GM21447 (cell line): ENCODE measurements around the gene GMNC.
A peak's percentile ranks its signal among the peaks of the same experiment; 100 is the strongest.
"Not testable (repeated sequence)": the region's sequence is repeated elsewhere in the genome, so short reads cannot be mapped to it uniquely, and the experiment has no call there.

Experiments
- ATAC-seq: cut with Tn5 transposase; IDR thresholded peaks from one replicate; pipeline ENCODE4 v1.9.1; 2021; ENCODE audit not compliant: unreplicated experiment

The GMNC gene, protein sequence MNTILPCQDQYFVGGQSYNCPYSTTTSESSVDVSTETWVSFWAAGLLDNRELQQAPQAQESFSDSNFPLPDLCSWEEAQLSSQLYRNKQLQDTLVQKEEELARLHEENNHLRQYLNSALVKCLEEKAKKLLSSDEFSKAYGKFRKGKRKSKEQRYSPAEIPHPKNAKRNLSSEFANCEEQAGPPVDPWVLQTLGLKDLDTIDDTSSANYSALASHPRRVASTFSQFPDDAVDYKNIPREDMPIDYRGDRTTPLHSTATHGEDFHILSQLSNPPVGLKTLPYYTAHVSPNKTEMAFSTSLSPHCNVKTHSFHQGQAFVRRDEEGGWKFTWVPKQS

DNA sequence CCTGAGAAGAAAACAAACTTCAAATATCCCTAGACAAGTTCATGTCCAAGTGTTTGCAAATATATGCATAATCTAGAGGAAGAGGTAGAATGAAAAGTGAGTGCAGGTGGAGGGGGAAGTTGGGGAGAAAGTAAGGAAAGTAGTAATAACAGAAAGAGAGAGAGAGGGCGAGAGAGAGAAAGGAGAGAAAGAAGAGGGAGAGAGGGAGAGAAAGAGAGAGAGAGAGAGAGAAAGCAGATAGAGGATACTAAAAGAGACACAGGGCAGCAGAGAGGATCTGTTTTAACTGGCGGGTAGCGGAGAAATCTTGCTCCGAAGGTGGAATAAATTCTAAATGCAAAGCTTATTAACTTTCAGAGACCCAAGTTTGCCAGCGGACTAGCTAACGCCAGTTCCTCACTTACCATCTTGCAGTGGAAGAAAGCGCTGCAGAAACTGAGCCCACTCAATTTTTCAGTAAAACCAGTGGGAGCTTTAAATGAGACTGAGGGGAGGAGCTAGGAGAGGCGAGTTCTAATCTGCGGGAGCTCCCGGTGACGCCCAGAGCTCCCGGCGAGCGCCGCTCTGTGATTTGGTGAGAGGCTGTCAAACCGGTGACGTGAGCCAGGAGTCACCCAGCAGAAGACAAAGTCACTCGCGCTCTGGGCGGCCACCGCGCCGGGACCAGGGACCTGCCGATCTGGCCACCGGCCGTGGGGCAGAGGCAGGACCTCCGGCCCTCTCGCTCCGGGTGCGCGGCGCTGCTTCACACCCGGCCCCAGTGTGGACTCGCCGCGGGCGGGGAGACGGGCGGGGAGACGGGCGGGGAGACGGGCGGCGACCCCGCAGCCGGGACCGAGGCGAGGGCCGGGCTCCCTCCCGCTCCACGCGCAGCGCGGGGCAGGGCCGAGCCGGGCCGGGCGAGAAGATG is at the start of gene GMNC:
Gene GMNC, minus strand, starts transcription at position 486 of the 910 bp plus-strand sequence. Its CDS starts 79 bp downstream, at position 407.
- ATAC-seq = peak; percentile 89

DNA sequence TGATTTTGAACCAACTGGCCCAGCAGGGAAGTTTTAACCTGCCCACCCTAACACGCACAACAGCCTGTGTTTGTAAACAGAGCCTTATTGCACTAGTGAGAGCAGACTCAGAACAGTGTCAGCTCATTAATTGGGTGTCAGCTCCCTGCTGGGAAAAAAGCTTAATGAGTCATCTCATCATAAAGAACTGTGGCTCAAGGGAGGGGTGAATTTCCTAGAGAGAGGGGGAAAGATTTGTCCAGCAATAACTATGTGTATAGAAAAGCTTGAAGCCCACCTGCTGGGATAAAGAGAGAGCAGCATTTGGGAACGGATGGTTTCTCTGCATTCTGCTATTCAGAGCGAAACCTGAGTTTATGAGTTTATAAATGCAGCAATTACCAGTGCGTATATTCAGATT is 48.9 kb upstream of the GMNC start:
- ATAC-seq = no peak

DNA sequence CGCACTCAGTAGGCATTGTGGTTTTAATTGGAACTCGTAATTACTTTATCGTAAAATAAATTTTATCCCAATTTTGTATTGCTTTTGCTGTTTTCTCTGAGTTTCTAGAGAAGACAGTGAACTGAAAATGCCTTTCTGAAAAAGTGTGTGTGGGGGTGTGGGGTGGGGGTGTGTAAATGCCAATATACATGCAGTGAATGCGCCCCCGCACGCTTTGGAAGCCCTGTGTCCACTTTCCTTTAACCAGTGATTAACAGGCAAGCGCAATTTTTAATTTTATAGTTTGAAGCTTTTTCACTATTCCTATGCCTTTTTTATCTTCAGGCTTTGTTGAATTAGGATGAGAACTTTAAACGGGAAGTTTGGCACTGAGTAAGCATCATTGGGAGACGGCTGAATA is 47.4 kb upstream of the GMNC start:
- ATAC-seq = no peak

DNA sequence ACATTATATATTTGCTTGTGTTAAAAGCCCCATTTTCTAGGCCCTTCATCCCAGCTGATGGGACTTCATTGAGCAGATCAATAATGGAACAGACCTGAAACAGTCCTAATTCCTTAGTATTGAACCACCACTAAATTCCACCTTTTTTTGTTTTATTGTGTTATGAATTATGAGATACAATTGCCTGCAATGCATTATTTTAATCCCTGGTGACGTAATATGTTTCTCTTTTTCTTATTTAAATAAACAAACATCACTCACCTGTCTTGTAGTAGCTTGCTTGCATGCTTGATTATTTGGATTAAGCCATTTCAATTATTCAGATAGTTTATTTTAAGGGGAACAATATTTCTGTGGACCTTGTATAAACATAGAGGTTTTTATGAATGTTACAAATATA is 40.7 kb upstream of the GMNC start:
- ATAC-seq = no peak

DNA sequence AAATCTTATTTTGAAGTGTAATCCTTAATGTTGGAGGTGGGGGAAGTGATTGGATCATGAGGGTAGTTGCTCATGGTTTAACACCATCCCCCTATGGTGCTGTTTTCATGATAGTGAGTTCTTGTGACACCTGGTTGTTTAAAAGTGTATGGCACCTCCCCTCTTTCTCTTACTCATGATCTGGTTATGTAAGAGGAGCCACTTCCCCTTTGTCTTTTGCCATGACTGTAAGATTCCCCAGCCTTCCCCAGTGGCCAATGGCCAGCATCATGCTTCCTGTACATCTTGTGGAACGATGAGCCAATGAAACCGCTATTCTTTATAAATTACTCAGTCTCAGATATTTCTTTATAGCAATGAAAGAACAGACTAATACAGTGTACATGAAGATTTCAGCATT is 39.8 kb upstream of the GMNC start:
- no peak for ATAC-seq

DNA sequence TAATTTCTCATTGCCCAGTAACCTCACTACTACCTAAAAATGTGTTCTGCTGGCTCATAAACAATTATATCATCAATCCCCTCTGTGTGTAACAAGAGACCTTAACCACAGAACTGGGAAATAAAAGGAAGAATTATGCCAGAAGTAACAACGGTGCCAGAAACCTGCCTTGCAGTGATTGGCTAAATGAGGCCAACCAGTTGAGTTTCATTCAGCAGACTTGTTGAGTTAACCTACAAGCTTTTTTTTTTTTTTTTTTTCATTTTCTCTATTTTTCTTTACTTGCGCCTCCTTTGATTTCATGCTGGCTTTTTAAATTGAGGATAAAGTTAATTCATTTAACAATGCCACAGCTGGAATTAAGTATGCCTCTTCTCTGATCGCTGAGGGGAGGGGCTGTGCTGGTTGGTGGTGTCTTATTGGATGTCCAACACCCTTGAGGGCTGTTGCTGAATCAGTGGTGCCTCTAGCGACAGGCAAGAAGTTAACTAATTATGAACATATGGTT is 30.0 kb upstream of the GMNC start:
- no peak for ATAC-seq

DNA sequence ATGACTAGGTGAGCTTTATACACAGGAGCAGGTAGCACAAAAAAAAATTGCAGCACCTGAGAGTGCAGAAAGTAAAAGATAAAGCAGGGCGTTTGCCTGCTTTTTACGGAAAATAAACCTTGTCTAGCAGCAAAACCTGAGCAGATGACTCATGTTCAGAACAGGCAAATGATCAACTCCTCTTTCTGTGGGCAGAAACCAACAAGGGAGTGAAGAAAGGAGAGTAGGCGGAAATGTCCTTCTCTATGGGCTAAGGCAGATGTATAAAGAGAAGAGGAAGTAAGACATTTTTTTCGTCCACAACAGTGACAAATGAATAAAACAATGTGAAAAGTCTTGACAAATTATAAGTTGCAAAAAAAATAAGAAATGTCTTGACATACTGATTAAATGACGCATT is 24.5 kb upstream of the GMNC start:
- ATAC-seq = no peak

DNA sequence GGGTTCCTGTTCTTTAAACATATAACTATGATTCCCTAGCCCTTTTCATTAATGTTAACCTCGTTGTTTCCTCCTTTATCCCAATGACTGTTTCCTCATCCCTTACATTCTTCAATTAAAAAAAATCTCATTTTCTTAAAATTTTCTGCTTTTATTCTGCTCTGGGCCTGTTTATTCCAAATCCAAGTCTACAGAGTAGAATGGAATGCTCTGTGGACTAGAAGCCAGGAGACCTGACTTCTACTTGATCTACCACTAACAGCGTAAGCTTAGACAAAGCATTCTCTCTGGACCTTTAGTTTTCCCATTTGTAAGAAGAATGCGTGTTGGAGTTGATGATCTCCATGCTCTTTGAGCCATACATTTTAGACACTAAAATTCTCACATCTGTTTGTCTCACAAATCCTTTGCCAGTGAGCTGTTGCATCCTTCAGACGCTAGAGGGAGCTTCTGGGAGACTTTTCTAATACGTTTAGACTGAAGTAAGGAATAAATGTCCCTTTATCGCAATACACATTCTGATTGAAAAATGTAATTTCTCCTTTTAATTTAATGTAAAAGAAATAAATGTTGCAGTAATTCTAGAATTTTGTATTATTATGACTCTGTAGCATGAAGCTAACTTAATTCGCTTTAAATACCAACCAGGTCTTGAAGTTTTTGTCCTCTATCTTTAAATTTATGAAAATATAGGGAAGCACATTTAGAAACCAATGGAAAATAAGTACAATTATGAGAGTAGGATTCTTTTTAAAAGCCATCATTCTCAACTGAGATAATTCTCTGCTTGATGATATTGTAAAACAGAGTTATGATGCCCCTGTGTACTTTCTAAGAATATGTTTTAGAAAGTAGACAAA is 21.7 kb upstream of the GMNC start:
- peak; percentile 83 for ATAC-seq

DNA sequence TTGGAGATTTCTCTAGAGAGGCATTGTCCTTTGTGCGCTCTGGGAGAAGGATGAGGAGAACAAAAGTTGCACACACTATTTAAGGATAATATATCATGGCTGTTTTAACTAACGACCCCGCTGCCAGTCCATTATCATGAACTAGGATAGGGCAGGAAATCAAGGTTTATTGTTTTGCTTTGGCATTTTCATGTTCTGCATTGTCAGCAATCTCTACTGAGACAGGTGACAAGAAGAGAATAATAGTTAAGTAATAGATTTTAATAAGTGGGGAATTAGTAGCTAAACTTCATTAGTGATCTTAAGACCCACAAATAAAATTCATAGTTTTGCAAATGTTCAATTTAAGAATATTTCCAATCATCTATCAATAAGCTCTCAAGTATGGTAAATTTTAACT is 20.6 kb upstream of the GMNC start:
- no peak for ATAC-seq

DNA sequence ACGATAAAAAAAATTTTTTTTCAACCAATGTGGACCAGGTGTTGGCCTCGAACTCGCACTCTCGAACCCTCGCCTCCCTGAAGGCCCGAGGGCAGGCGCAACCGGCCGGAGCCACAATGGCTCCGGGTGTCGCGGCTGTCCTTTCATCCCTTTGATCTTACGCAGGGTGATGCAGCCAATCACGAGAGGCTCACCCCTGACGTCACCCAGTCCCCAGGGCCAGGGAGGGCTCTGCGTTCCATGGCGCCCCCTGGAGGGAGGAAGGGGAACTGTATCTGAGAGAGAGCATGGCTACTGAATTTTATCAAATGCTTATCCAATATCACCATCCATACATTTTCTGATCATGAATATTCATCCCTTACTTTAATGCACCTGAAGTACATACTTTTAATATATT is 15.4 kb upstream of the GMNC start:
- no peak for ATAC-seq

DNA sequence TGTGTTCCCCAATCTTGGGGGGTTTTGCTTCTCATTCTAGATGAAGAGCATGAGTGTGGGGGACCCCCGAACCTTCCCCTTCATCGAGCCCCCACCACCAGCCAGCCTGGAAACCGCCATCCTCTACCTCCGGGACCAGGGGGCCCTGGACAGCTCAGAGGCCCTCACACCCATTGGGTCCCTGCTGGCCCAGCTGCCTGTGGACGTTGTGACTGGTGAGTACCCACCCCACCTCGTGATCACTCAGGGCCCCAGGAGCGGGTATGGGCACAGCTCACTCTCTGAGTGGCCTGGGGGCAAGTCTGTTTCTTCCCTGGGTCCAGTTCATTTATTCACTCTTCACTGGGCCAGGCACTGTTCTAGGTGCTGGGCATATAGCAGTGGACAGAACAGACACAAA is 13.9 kb upstream of the GMNC start:
- ATAC-seq = not testable (repeated sequence)

DNA sequence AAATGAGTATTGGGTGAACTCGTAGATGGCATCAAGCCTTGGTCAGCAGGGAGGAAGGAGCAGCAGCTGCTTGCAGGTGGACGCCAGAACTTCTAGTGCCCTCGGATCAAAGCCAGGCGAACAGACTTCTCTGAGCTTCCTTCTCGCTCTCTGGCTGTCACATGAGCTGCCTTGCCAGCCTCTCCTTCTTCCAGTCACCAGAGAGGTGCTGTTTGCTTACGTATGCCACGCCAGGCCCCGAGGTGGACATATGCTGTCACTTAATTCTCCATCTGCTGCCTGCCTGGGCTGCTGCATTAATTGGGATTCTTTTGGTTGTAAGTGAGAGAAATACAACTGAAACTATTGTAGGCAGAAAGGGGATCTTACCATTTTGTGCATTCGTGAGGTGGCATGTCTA is 12.6 kb upstream of the GMNC start:
- ATAC-seq = not testable (repeated sequence)

DNA sequence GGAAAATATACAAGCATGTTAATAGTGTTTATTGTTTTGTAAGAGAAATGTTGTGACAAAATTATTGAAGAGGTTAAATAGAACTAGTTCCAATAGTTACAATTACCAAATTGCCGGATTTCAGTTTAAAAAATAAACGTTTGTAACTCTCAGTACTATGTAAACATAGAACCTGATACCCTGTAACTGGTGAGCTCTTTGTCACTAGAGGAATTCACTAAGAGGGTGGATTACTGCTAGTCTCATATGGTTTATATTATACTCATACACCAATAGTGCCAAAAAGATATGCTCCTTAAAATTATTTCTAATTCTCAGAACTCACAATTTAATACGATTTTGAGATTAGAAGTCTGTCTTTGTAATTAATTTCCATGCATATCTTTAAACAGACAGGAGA is 7.6 kb upstream of the GMNC start:
- ATAC-seq = no peak

DNA sequence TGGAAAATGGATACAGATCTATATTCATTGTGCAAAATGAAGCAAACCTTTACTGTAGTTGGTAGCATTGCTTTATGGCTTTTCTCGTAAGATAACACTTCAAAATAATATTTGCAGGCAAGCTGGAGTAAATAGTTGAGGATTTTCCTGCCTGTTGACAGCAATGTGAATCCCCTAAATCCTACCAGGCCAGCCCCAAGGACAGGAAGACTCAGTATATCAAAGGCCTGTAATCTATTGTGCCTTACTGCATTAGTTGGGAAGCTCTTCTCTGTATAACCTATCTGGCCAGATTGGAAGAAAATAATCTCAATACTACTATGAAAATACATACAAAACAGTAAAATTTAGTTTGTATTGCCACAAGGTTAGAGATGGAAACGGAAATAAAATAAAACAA is 4.6 kb upstream of the GMNC start:
- no peak for ATAC-seq

DNA sequence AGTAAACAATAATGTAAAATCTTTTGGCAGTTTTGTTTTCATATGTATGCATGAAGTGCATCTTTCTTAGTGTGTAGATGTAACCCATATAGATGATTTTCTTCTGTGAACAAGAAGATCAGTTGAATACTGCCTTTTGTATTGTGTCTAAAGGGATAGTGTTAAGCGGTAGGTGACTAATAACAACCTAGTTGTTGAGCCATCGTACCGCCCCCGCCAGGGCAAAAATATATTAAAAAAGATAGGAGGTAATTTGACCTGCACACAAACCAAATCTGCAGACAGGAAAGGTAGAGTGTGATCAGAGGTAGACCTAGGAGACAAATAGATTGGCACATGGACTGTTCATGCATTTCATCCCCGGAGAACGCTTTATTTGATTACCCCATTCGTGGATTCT is 3.3 kb upstream of the GMNC start:
- no peak for ATAC-seq

DNA sequence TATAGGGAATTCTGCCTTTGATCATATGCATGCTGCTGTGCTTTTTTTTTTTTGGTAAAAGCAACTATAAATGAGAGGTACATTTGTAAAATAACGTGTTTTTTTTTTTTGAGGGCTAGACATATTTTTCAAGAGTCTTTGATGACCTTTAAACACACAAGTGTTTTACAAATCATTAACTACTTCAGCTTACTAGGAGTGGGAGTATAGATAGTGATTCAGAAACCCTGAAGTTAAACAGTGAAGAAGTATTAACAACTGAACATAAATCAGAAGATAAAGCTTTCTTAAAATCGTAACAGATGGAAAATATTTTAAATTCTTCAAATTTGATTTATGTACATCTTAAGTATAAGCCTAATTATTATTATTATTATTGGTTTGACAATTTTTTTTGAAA is 2.9 kb upstream of the GMNC start:
- no peak for ATAC-seq

DNA sequence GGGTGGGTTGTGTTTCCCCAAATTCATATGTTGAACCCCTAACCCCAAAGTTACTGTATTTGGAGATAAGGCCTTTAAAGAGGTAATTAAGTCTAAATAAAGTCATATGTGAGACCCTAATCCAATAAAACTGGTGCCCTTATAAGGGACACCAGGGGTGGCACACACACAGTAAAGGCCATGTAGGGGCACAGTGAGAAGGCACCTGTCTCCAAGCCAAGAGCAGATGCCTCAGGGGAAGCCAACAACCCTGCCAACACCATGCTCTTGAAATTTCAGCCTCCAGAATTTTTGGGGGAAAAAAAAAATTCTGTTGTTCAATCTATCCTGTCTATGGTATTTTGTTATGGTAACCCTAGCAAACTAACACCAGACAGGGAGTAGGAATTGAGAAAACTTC is 1.5 kb upstream of the GMNC start:
- no peak for ATAC-seq

DNA sequence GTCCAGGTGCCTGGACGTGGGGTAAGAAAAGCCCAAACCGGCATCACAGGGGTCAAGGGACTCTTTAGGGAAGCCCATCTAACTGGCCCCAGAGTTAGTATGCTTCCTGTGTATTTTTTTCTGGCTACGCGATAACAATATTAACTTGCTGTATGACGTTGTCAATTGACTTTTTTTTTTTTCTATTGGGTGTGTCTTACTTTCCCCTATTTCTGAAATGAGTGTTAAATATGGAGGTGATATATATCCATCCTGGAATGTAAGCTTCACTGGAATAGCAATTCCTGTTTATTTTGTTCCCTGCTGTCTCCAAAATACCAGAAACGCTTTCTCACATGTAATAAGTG is 598 bp upstream of the GMNC start:
- ATAC-seq = peak; percentile 19

DNA sequence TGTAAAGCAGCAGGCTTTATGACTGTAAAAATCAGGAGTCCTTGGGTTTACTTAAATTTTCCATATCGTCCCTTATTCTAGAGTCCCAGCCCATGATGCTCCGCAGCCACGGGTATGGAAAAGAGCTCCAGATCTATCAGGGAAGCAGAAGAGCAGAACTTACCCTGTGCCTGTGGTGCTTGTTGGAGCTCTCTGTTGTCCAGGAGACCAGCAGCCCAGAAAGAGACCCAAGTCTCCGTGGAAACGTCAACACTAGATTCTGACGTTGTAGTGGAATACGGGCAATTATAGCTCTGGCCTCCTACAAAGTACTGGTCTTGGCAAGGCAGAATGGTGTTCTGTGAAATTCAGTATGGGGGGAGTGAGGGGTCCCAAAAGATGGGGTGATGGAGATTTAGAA is 2.0 kb downstream of the GMNC start:
- ATAC-seq = no peak

DNA sequence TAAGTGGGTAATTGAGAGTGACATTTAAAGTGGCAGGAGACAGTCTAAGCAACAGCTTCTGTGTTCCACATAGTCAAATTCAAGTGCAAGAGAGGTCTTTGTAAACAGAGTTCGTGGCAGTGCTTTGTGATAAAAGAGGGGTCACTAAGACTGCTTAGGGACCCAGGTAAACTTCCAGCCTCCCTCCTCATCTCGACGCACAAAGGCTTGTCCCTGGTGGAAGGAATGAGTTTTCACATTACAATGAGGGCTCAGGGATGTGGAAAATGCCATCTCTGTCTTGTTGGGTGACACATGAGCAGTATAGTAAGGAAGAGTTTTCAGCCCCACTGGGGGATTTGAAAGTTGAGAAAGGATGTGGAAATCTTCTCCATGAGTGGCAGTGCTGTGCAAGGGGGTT is 7.3 kb downstream of the GMNC start:
- no peak for ATAC-seq

DNA sequence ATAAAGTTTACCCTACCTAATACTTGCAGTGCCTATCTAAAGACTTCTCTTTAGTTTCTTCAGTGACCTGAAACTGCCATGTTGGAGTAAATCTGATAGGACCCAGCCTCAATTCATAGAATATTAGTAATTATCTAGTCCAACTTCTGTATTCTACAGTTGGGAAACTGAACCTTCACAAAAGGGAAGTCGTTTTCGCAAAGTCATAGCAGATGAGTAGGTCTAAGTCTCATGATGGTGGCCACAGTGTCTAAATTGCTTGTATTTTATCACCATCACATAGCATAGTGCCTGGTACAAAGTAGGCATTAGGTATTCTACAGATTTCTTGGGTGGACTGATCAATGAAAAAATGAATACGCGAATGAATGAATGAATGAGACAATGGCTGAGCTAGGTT is 8.4 kb downstream of the GMNC start:
- ATAC-seq = no peak
